IPS-NIHi11 (cell line): Measurements from ENCODE around the gene SPANXA1.
"Not testable (repeated sequence)": the region's sequence is repeated elsewhere in the genome, so short reads cannot be mapped to it uniquely, and the experiment has no call there.

Source experiments
- DNase-seq: peaks from one replicate; pipeline ENCODE4 v3.0.0; 2012; ENCODE audit warnings: mixed read lengths, low spot score

The SPANXA1 gene

GRCh38 chrX:141584638-141585037 lies at the start of gene SPANXA1:
Gene SPANXA1 (minus strand): TSS chrX:141584738. CDS start chrX:141584678, 60 bp downstream.
- not testable (repeated sequence) for DNase-seq

GRCh38 chrX:141632124-141632523 lies 47.6 kb upstream of the SPANXA1 start:
- no peak for DNase-seq

GRCh38 chrX:141619336-141619735 lies 34.8 kb upstream of the SPANXA1 start:
- no peak for DNase-seq

GRCh38 chrX:141609111-141609510 lies 24.6 kb upstream of the SPANXA1 start:
- DNase-seq = no peak

- not testable (repeated sequence) for DNase-seq
Observed at GRCh38 chrX:141589408-141589807, 4.9 kb upstream of the SPANXA1 start, which contains the start of gene SPANXA2. Gene SPANXA2 (plus strand): TSS chrX:141589708. CDS start chrX:141589768, 60 bp downstream.

GRCh38 chrX:141542551-141542950 lies 42.0 kb downstream of the SPANXA1 start:
- DNase-seq = not testable (repeated sequence)
